Endometrial microvascular endothelial cells (primary cell): ENCODE results near the gene ADM2. TPM values are rescaled to one million over a fixed set of nuclear protein-coding genes. Genes with fewer than 3 reads are reported as not detected.

Experiments used
- in situ Hi-C: cut with HindIII; loops from 2 replicates; pipeline ENCODE4 v1.10.0; 2017; ENCODE audit warnings: low sequenced_read_pairs, low pct_unique_long_range_greater_than_20kb; ENCODE audit errors: inconsistent ontology term
- total RNA-seq: library from RNA; depleted of rRNA; stranded (reverse); fragments of >200 nt; gene quantifications from one replicate; pipeline ENCODE4 v1.2.3, GENCODE V29; 2015; ENCODE audit errors: inconsistent ontology term

The ADM2 gene
- total RNA-seq, 1 donor from 2014 or later, result under 0.01 TPM

- in situ Hi-C loops, result no loop called here
Measured at GRCh38 chr22:50481045-50481439, 301 bp upstream of the ADM2 start.

- in situ Hi-C loops, result no loop called here
Measured at GRCh38 chr22:50482107-50483074, 1.0 kb downstream of the ADM2 start.

- in situ Hi-C loops, result no loop called here
Measured at GRCh38 chr22:50483106-50483505, 1.8 kb downstream of the ADM2 start.

- in situ Hi-C loops, result no loop called here
Measured at GRCh38 chr22:50483556-50483955, 2.2 kb downstream of the ADM2 start.

GRCh38 chr22:50483977-50484853 lies 2.9 kb downstream of the ADM2 start:
- in situ Hi-C loops, result no loop called here

GRCh38 chr22:50485221-50486131 lies 4.1 kb downstream of the ADM2 start:
- in situ Hi-C loops, result no loop called here

GRCh38 chr22:50486561-50487289 lies 5.4 kb downstream of the ADM2 start, which contains the start of gene MIOX:
TSS of gene MIOX (plus strand) at chr22:50486859. CDS start at chr22:50486898, 39 bp downstream.
- in situ Hi-C loops, result no loop called here

GRCh38 chr22:50487290-50488005 lies 6.1 kb downstream of the ADM2 start:
- in situ Hi-C loops, result no loop called here

- in situ Hi-C loops, result no loop called here
Measured at GRCh38 chr22:50488006-50488677, 6.8 kb downstream of the ADM2 start.

- in situ Hi-C loops, result no loop called here
Measured at GRCh38 chr22:50488886-50489285, 7.5 kb downstream of the ADM2 start.

GRCh38 chr22:50489363-50490243 lies 8.3 kb downstream of the ADM2 start:
- in situ Hi-C loops, result no loop called here

GRCh38 chr22:50490531-50491308 lies 9.4 kb downstream of the ADM2 start:
- in situ Hi-C loops, result no loop called here

- in situ Hi-C loops, result no loop called here
Measured at GRCh38 chr22:50497093-50497492, 15.8 kb downstream of the ADM2 start.

- in situ Hi-C loops, result no loop called here
Measured at GRCh38 chr22:50498322-50498890, 17.1 kb downstream of the ADM2 start.

- in situ Hi-C loops, result no loop called here
Measured at GRCh38 chr22:50500452-50500851, 19.1 kb downstream of the ADM2 start.
